ENCODE results near the gene MSH4.
"Not testable (repeated sequence)": the region's sequence is repeated elsewhere in the genome, so short reads cannot be mapped to it uniquely, and the experiment has no call there.

The MSH4 gene

GRCh38 chr1:75797606-75798216, 1.0 kb downstream of the MSH4 start:
- no peak for DNase-seq

GRCh38 chr1:75801480-75801879, 4.8 kb downstream of the MSH4 start:
- not testable (repeated sequence) for DNase-seq

DNA sequence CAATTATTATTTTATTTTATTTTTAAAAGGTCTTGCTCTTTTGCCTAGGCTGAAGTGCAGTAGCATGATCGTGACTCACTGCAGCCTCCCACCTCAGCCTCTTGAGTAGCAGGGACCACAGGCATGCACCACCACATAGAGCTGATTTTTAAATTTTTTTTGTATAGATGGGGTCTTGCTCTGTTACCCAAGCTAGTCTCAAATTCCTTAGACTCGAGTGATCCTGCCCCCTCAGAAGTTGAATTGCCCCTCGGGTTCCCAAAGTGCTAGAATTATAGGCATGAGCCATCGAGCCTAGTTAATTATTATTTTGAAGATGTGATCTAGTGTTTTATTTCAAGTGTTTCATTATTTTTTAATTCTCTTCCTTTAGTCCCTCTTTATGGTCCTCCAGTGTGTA, 12.2 kb downstream of the MSH4 start:
- DNase-seq = no peak

DNA sequence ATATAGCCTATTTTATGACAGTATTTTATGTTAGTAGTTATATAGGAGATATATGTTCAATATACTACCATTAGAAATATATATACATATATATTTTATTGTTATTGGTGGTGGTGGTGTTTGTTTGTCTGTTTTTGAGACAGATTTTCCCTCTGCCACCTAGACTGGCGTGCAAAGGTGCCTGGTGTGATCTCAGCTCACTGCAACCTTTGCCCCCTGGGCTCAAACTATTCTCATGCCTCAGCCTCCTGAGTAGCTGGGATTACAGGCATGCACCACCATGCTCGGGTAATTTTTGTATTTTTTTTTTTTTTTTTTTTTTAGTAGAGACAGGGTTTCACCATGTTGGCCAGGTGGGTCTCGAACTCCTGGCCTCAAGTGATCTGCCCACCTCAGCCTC, 13.4 kb downstream of the MSH4 start:
- not testable (repeated sequence) for DNase-seq

GRCh38 chr1:75811211-75811981, 14.7 kb downstream of the MSH4 start:
- no peak for DNase-seq

GRCh38 chr1:75812065-75812464, 15.4 kb downstream of the MSH4 start:
- DNase-seq = no peak

- DNase-seq = not testable (repeated sequence)
These were observed 26.9 kb downstream of the MSH4 start for GRCh38 chr1:75823596-75823995.

- no peak for DNase-seq
These were observed 39.9 kb downstream of the MSH4 start for GRCh38 chr1:75836528-75837100.

- no peak for DNase-seq
These were observed 41.4 kb downstream of the MSH4 start for GRCh38 chr1:75838079-75838478.

GRCh38 chr1:75841421-75841820, 44.7 kb downstream of the MSH4 start:
- DNase-seq = no peak

GRCh38 chr1:75845576-75845975, 48.9 kb downstream of the MSH4 start:
- DNase-seq = no peak

DNA sequence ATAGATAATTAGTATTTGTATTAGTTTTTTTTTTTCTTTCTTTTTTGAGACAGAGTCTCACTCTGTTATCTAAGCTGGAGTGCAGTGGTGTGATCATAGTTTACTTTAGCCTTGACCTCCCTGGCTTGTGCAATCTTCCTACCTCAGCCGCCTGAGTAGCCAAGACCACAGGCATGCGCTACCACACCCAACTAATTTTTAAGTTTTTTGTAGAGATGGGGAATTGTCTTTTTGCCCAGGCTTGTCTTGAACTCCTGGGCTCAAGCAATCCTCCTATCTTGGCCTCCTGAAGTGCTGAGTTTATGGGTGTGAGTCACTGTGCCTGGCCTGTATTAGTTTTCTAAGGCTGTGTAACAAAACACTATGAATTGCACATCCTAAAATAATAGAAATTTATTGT, 58.3 kb downstream of the MSH4 start:
- DNase-seq = no peak

DNA sequence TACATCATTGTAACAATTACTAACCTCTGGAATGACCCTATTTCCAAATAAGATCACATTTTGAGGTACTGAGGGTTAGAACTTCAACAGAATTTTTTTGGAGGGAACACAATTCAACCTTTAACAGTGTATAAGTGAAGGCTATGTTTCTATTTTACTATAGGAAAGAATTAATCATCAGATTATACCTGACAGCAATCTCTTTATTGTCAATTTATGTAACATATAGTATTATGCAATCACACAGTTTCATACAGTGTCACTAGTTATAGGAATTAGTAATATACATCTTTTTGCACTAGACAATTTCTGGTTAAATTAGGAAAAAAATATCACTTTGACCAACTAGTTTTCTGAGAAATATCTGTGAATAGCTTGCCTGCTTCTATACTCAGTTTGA, 59.1 kb downstream of the MSH4 start:
- DNase-seq = no peak

DNA sequence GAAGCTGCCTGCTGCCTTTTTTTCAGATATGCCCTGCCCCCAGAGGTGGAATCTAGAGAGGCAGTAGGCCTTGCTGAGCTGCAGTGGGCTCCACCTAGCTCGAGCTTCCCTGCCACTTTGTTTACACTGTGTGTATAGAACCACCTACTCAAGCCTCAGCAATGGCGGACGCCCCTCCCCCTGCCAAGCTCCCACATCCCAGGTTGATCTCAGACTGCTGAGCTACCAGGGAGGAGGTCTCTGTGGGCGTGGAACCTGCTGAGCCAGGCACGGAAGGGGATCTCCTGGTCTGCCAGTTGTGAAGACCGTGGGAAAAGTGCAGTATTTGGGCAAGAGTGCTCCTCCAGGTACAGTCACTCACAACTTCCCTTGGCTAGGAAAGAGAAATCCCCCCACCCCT, 65.1 kb downstream of the MSH4 start:
- DNase-seq = no peak

- DNase-seq = no peak
These were observed 74.3 kb downstream of the MSH4 start for GRCh38 chr1:75870951-75871350.

DNA sequence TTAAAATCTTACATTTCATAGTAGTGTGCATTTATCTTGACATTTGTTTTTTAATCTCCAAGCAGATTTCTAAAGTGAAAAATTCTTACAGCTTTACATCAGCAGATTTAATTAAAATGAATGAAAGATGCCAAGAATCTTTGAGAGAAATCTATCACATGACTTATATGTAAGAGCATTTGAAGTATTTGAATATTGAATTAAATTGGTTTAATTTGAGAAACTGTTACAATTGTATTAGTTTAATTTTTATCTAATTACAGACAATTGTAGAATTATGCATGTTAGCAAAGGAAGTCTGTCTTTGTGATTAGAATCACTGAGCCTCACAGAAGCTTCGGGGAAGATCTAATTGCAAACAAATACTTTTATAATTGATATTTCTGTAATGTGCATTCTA, 83.3 kb downstream of the MSH4 start:
- no peak for DNase-seq

DNA sequence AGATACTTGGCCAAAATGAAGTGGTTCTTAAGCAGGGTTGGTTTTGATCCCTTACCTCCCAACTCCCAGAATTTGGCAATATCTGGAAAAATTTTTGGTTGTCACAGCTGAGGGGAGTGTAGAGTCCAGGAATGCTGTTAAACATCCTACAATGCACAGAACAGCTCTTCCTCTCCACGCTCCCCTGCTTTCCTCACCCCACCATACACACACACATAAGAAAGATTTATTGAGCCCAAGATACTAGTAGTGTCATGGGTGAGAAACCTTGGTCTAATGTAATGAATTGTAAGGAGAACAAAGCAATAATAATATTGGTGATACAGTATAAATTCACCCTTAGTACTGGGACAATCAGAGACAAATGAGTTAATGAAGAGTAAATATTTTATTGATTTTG, 87.8 kb downstream of the MSH4 start:
- DNase-seq = no peak

DNA sequence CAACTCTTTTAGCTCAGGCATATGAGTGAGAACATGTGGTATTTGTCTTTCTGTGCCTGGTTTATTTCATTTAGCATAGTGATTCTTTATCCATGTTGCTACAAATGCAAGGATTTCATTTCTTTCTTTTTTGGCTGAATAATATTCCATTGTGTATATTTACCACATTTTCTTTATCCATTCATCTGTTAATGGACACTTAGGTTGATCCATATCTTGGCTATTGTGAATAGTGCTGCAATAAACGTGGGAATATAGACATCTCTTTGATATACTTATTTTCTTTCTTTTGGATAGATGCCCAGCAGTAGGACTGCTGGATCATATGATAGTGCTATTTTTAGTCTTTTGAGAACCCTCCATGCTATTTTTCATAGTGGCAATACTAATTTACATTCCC, 104.7 kb downstream of the MSH4 start:
- DNase-seq = no peak

- no peak for DNase-seq
These were observed 112.1 kb downstream of the MSH4 start for GRCh38 chr1:75908717-75909152.

- DNase-seq = no peak
These were observed 120.2 kb downstream of the MSH4 start for GRCh38 chr1:75916834-75917233.

DNA sequence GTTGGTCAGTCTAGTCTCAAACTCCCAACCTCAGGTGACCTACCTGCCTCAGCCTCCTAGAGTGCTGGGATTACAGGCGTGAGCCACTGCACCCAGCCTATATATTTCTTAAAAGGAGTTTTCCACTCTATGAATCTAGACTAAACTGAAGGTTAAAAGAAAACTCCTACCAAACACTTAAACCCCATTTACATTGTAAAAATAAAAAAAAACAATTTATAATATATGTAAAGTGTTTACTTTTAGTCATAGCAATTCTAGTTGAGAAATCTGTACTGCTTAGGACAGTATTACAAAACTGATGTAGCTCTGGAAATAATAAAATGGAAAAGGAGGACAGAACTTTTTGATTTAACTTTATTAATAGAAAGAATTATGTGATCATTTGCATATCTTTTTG, 126.0 kb downstream of the MSH4 start:
- DNase-seq = no peak

DNA sequence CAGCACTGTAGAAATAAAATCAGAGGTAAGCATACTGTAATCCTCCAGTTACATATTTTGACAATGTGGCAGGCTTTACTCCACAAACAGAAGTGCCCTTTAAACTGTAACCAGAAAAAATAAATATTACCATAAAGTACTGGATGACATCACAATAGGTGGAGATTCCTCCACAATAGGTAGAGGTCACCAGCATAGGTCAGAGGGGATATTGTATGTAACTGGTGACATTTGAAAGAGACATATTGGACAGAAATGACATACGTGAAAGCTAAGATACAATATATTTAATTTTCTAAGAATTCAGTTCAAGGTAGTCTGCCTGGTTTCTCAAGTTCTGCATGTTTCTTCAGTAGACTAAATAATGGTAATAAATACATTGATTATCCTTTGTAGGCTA, 135.6 kb downstream of the MSH4 start, which contains the start of gene ASB17:
Gene ASB17 (minus strand): TSS at position 101 of the 400 bp plus-strand sequence. CDS start 113 bp downstream, outside the sequence.
- no peak for DNase-seq

GRCh38 chr1:75937034-75937433, 140.4 kb downstream of the MSH4 start:
- DNase-seq = no peak

- DNase-seq = not testable (repeated sequence)
These were observed 146.4 kb downstream of the MSH4 start for GRCh38 chr1:75943037-75943436.

Data from activated CD4-positive, alpha-beta T cell treated with anti-CD3 and anti-CD28 coated beads for 1 hour (primary cell).